Measurements from ENCODE around the gene GNG3.

GNG3 gene

GRCh38 chr11:62712276-62712812 is 4.9 kb downstream of the GNG3 start:
- no peak overlapping the region for H3K4me3 ChIP-seq (ENCODE audit: control insufficient read depth, low read depth, low read length)
- TF ChIP-seq CTCF (conservative IDR thresholded peaks at IDR 0.05; ENCODE audit: control insufficient read depth, insufficient read depth, low read depth, low read length) = no peak
- DNase-seq (ENCODE audit: low read depth) = no peak

GRCh38 chr11:62712861-62713260 is 5.4 kb downstream of the GNG3 start:
- no peak overlapping the region for H3K4me3 ChIP-seq (ENCODE audit: control insufficient read depth, low read depth, low read length)
- no peak for DNase-seq (ENCODE audit: low read depth)
- TF ChIP-seq CTCF (conservative IDR thresholded peaks at IDR 0.05; ENCODE audit: control insufficient read depth, insufficient read depth, low read depth, low read length) = no peak

GRCh38 chr11:62713343-62713742 is 5.9 kb downstream of the GNG3 start:
- DNase-seq (ENCODE audit: low read depth) = no peak
- no peak for TF ChIP-seq CTCF (conservative IDR thresholded peaks at IDR 0.05; ENCODE audit: control insufficient read depth, insufficient read depth, low read depth, low read length)
- H3K4me3 ChIP-seq (ENCODE audit: control insufficient read depth, low read depth, low read length) = no peak overlapping the region

- H3K4me3 ChIP-seq (ENCODE audit: control insufficient read depth, low read depth, low read length) = no peak overlapping the region
- TF ChIP-seq CTCF (conservative IDR thresholded peaks at IDR 0.05; ENCODE audit: control insufficient read depth, insufficient read depth, low read depth, low read length) = no peak
- DNase-seq (ENCODE audit: low read depth) = no peak
Observed at GRCh38 chr11:62715150-62716130, 8.0 kb downstream of the GNG3 start.

GRCh38 chr11:62716206-62716605 is 8.7 kb downstream of the GNG3 start:
- DNase-seq (ENCODE audit: low read depth) = no peak
- no peak for TF ChIP-seq CTCF (conservative IDR thresholded peaks at IDR 0.05; ENCODE audit: control insufficient read depth, insufficient read depth, low read depth, low read length)
- H3K4me3 ChIP-seq (ENCODE audit: control insufficient read depth, low read depth, low read length) = no peak overlapping the region

GRCh38 chr11:62716816-62717215 is 9.3 kb downstream of the GNG3 start:
- H3K4me3 ChIP-seq (ENCODE audit: control insufficient read depth, low read depth, low read length) = no peak overlapping the region
- no peak for DNase-seq (ENCODE audit: low read depth)
- TF ChIP-seq CTCF (conservative IDR thresholded peaks at IDR 0.05; ENCODE audit: control insufficient read depth, insufficient read depth, low read depth, low read length) = no peak

All from fibroblast of mammary gland (primary cell).